Nucleus accumbens (tissue), 56 donors: ENCODE data around the gene UMAD1.
A peak's percentile ranks its signal among the peaks of the same experiment; 100 is the strongest.
"Not testable (repeated sequence)": the region's sequence is repeated elsewhere in the genome, so short reads cannot be mapped to it uniquely, and the experiment has no call there.

Experiments
- DNase-seq, 56 donors: peaks; one replicate each; lab custom pipeline; 2025; lab: John Stamatoyannopoulos, UW

UMAD1 gene

DNA sequence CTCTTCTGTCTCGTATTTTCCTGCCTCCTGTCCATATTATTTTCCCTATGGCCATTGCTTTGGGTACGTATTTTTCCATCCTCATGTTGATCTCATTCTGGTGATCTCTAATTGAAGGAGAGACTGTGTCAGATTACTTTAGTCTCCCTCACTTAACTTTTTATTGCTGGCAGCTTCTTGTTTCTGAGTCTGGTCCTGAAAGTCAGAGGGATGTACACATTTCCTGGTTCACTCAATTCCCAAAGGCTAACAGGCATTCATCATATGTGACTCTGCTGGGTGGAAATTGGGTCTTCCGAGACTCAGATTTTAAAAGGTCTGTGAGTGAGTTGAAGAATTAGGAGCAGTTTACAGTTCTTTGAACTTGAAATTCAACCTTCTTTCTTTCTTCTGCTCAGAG is 10.9 kb downstream of the UMAD1 start:
- DNase-seq, result no peak

DNA sequence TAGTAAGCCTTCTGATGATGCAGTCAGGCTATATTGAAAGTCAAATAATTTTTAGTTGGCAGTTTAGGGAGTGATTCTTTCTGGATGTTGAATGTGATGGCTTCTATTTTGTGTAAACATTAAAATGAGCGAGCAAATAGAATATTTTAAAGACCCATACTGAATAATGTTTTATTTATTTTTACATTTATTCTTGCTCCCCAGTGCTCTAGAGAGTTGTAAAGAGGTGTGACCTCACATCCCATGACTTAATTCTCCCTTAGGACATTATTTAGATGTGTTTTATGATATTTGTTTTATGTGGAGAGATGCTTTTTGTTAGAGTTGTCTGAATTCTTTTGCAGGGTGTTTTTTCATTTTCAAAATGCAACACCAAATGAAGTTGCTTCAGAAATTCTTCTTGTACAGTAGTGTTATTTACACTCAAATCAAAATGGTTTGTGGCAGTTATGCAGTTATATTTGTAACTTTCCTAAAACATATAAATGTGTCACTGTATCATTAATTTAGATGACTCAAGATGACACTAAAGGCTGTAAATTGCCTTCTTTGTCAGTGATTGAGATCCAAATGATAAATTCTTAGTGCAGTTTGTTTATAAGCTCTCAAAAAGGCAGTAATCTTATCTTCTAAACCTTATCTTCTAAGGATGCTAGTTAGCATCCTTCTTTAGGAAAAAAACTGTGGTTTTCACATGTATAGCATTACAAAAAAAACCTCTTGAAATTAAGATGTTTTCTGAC is 12.4 kb downstream of the UMAD1 start:
- DNase-seq, result no peak

DNA sequence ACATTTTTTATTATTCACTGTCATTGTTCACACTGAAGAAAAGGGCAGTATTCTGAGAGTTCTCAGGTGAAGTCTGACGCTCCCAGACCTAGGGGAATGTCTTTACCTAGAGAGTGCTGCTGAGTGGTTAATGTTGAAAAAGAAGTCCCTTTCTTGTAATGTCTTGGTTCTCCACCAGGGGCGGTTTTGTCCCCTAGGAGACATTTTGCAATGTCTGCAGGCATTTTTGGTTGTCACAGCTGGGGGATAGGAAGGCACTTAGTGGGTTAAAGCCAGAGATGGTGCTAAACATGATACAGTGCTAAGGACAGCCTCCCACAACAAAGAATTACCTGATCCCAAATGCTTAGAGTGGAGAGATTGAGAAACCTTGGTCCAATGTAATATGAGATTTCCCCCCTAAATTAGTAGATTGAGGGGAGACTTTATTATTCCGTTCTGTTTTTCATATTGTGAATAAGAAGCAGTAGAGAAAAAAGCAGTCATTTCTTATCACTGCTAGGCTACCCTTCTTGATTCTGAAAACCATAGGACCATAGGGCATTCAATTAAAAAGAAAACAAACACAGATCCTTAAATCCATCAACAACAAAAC is 13.1 kb downstream of the UMAD1 start:
- DNase-seq, result no peak

DNA sequence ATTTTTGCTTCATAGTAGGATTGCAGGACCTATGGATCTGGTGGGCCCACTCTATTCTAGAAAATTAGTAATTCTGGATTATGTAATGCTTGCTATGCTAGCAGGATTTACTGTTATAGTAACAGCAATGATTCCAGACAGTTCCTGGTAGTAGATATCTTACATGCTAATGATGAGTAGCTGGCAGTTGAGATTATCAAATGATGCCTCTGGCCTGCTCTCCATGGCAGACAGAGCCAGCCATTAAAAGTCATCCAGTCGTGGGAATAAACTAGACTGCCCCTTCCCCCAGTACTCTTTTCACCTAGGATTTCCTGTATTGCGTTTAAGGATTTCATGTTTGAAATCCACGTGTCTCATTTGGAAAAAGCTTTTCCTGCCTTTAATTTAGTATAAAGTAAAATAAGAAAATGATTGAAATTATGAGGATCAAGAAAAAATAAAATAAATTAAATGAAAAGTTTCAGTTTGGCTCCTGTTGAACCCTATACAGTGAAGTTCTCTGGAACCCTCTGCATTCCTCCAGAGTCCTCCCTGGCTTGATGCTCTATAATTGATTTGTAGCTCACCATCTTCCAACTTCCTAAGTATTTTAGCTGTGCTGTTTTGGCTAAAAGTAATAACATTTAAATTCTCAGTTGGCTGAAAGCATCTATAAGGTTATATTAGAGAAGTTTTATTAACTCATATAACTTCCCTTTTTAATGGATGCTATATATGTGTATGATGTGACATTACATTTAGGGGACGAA is 14.6 kb downstream of the UMAD1 start:
- no peak for DNase-seq

GRCh38 chr7:7656459-7656858 is 15.9 kb downstream of the UMAD1 start:
- not testable (repeated sequence) for DNase-seq

- DNase-seq, result peak in 2 of 56 donors; percentile 13 to 15
Observed at GRCh38 chr7:7662527-7662926, 22.0 kb downstream of the UMAD1 start.

DNA sequence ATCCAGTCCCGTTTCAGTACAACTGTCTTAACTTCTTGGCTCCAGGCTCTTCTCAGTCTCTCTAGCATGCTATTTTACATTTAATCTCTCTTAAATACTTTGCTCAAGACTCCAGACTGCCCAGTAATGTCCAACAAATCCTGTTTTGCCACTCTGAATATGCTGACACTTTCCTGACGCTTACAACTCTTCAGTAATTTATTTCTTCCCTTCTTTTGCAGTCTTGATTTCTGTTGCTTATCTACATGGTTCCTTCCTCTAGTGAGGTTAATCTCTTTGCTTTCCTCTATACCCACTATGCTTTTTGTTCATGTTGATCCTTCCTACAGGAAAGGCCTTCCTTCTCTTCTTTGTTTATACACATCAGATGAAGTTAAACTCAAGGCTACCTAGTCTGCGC is 23.7 kb downstream of the UMAD1 start:
- DNase-seq, result no peak

- DNase-seq, result no peak
Observed at GRCh38 chr7:7665031-7665430, 24.5 kb downstream of the UMAD1 start.

- DNase-seq, result no peak
Observed at GRCh38 chr7:7667187-7667586, 26.6 kb downstream of the UMAD1 start.

GRCh38 chr7:7668706-7669105 is 28.2 kb downstream of the UMAD1 start:
- no peak for DNase-seq

DNA sequence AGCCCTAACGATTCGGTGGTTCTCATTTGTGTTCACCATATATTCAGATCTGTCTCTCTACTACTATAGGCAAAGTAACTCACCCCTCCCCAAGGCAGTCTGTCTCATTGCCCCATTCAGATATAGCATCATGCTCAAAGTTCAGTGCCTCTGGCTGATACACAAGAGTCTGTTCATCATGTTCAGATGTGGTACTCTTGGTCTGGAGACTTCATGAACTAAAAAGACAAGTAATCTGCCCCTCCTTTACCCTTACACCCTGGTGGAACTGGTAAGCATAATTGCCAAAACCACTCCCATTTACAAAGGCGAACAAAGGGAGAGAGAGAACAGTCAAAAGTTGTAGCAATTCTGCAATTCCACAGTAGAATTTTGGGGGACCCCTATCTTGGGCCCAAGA is 29.9 kb downstream of the UMAD1 start:
- no peak for DNase-seq

DNA sequence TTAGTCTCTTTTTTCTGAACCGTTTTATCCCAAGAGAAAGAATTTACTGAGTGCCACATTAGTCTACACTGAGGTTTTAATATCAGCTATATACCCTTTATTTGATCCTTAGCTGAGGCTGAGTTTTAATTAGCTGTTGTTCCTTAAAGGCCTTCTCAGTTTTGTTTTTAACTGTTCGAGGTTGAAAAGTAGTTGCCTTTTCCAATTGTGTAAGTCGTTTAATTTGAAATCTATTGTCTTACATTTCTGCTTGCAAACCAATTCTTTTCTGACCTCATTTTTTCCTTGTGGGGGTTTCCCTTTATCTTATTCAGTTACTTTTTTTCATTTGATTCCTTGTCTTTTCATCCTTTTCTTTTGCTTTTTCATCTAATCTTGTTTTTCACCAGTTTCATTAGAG is 30.8 kb downstream of the UMAD1 start:
- no peak for DNase-seq

DNA sequence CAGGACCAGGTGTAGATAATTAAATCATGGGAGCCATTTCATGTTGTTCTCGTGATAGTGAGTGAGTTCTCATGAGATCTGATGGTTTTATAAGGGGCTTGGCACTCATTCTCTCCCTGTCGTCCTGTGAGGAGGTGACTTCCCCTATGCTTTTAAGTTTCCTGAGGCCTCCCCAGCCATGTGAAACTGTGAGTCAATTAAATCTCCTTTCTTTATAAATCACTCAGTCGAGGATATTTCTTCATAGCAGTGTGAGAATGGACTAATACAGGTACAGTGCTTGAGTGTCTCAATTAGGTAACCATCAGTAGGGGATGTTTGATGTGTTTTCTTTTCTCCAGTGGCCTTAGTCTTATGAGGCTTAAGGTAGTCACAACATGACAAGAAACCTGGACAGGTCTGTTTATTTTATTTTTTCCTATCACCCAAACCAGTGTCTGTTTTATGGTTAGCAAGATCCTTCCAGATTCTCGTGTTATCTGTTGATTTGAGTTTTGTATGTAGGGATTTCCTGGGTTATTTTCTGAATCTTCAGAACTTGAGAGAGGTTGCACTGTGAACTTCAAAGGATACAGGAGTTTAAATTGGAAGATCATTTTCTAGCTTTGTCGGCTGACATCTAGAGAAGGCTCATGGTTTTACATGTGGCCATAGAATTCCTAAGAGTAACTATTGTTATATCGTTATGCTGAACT is 32.1 kb downstream of the UMAD1 start:
- no peak for DNase-seq

- peak in 3 of 56 donors; percentile 5 to 23 (median 9) for DNase-seq
Observed at GRCh38 chr7:7673240-7673550, 32.6 kb downstream of the UMAD1 start.

- no peak for DNase-seq
Observed at GRCh38 chr7:7675686-7676085, 35.1 kb downstream of the UMAD1 start.

DNA sequence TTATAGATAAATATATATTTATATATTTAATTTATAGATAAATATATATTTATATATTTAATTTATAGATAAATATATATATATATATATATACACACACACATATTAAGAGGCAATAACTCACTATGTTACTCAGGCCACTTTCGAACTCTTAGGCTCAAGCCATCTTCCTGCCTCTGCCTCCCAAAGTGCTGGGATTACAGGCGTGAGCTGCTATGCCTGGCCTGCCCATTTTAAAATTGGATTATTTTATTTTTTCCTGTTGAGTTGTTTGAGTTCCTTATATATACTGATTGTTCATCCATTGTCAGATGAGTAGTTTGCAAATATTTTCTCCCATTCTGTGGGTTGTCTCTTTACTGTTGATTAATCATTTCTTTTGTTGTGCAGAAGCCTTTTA is 39.1 kb downstream of the UMAD1 start:
- DNase-seq, result not testable (repeated sequence)

GRCh38 chr7:7681191-7681935 is 40.8 kb downstream of the UMAD1 start:
- peak in 14 of 56 donors; percentile 2 to 68 (median 10) for DNase-seq

- DNase-seq, result no peak
Observed at GRCh38 chr7:7681936-7682329, 41.4 kb downstream of the UMAD1 start.

DNA sequence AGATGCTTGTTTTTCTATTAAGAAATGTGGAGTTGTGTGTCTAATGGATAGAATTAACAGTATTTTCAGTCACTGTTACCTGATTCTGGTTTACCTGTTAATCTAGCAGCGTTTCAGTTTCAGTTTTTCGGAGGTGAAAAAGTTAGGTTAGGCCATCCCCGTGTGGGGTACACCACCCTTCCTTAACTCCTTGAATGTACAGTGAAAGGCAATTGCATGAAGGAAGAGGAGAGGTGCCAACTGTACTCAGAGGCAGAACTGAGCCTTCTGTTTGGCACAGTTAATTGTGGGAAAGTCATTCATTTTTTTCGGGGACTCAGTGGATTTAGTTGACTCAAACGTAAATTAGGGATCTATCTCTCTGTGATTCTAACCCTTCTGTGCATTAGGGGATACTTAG is 42.3 kb downstream of the UMAD1 start:
- no peak for DNase-seq

GRCh38 chr7:7686811-7687508 is 46.4 kb downstream of the UMAD1 start:
- DNase-seq, result no peak
